HG02623 (cell line): Measurements from ENCODE around the gene ART4.

Source experiments
- ATAC-seq: cut with Tn5 transposase; IDR thresholded peaks from one replicate; pipeline ENCODE4 v1.9.1; 2021; ENCODE audit warnings: moderate library complexity; ENCODE audit not compliant: unreplicated experiment

The ART4 gene

DNA sequence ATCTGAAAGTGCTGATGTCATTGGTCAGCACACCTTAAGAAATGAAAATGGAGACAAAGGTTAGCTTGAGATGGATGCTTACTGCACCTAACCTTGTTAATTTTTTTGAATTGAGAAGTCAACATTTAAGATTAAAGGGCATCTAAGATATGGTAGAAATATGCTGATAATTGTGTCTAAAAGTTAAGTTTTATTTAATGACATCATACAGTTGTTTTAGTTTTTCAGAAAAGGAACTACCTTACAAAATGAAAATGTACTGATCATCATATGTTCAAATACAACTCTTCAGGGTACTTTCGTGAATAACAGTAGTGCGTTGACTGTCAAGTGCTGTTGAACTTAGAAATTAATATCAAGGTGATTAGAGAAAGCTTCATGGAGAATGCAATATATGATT, 31.8 kb downstream of the ART4 start:
- ATAC-seq: no peak

DNA sequence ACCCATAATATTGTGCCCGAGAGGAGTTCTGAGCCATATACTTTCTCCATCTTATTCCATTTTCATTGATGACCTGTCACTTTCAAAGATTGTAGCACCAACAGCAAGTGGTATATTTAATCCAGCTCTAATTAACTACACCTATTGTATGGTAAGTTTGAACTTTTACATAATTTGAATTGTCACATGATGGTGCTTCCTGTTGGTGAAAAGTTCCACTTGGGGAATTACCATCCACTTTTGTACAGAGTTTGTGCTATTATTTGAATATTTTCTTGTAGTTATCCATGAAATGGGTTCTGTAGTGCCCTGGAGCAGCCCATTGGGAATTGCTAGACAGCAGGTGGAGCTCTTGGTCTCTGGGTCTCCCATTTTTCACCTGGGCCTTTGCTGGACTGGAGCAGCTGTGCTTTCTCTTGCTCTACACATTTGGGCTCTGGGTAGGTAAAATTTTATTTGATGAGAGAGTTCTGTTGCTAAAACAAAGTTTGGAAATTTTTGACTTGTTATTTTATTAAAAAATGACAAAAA, 32.3 kb downstream of the ART4 start:
- no peak for ATAC-seq

DNA sequence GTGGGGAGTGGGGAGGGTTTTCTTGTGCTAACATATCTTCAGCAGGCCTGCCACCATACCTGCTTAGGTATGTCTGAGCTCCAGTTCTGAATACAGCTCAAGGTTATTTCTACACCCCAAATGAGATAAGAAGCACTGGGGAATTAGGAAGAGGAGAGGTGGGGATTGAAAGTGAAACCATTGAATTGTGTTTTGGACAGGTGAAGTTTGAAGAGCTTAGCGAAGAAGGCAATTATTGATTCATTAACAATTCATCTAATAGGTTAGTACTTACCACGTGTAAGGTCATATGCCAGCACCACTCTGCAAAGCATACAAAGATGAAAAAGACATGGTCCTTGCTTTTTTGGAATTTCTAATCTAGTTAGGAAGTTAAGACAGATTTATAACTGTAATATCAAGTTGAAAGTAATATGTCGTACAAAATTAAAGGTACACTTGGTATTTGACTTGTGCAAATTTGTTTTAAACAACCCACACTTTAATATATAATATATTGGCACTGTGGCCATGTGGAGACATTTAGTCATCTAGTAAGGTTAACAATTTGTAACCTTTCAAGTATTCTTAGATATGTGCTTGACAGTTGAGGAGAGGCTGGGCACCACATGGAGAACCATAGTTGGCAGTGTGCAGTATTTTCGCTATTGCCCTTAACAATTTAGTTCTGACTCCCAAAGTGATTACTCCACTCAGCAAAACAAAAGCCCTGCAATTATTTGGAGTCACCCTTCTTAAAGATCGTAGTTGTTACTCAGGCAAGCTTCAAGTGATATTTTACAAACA, 33.0 kb downstream of the ART4 start:
- ATAC-seq: no peak

DNA sequence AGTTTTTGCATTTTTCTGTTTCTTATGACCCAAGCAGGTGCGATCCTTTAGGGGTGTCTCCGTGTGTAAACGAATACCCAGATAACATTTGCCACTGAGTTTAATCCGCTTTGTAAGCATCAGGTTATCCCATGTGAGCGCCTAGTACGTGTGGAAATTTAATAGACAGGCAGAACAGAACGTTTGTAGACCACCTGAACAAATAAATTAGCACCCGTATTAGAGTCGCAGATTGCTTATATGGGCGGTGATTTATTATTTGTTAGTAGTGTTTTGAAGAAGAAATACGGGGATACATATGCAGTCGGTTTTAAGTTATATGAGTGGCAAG, 39.5 kb downstream of the ART4 start:
- ATAC-seq: peak; percentile 10

DNA sequence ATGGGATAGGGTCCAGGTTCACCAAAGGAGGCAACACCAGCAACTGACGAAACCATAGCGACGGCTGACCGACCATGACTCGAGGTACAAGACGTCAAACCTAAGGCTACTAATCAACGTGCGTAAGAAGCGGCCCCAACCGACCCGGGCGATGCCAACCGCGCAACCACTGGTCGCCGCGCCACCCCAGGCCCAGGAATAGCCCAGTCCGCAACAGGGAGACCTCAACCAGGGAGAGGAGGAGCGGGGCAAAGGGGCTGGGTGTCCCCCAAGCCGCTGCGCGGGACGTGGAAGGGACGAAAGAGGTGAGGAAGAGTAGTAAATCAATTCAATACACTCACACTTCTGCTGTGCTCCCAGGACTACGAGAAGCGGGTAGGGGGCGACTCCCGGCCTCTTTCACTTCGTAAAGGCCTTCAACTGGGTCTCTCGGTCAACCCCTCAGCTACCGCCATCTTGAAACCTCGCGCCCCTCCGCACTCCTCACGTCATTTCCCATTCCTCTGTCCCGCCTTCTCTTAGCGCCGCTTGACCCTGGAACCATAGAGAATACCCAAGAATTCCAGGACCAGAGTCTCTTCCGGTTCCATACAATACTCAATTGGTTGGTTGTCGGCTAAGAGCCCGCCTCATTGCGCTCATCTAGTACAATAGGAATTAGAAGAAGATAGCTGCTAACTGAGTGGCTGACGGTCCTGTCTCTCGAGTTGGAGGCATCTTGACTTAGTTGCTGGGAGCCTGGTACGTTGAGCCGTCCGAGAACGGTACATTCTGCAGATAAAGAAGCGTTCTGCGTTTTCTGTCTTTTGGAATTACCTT, 40.1 kb downstream of the ART4 start, which contains the start of the genes C12orf60 and WBP11:
C12orf60 (plus strand) TSS at position 660 of the 819 bp plus-strand sequence. CDS start 19,266 bp downstream, outside the sequence.
WBP11 (minus strand) TSS at position 468 of the 819 bp plus-strand sequence. CDS start 2,095 bp downstream, outside the sequence.
- ATAC-seq: peak; percentile 99

DNA sequence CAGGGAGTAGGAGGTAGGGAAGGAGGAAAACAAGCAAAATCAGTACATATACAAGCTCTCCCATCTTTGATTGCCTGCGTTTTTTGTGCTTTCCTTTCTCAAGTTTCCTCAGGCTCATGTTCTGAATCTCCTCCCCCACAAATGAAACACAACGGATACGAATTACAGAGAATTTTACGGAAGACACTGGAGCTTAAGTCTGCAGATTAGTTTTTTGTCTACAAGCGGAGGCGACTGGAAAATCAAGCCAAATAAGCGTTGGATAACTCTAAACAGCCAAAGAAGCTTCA, 40.7 kb downstream of the ART4 start:
- ATAC-seq: no peak

DNA sequence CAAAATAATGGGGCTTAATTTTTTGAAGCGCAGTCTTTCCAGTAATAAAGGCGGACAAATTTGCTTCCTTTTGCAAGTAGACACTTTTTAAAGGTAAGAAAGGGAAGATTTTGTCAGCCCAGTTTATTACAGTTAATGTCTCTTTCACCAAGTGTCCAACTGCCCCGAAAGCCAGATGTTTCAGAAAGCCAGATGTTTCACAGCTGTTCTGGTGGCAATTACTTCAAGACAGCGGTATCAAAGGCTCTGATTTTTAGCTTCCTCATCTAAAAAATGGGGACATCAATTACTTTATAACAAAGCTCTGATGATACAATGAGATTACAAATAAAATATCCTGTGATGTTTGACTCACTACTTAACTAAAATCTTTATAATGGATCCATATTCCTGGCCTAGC, 41.1 kb downstream of the ART4 start:
- no peak for ATAC-seq

DNA sequence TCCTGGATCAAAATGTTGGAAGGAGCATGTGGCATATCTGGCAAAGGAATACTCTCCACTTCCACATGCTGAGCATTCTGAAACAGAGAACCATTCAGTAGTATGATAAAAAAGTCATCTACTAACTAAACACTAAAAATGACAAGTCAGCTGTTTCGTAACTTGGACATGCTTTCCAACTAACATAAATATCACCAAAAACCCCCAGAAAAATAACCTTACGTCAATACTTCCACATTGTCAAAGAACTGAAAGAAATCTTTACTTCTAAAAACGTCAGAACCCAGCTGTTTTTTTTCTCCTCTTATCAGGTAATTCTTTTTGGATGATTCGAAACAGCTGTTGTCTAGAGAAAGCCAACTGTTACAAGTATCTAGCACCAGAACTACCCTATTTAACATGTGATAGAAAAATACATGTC, 48.3 kb downstream of the ART4 start:
- ATAC-seq: no peak

DNA sequence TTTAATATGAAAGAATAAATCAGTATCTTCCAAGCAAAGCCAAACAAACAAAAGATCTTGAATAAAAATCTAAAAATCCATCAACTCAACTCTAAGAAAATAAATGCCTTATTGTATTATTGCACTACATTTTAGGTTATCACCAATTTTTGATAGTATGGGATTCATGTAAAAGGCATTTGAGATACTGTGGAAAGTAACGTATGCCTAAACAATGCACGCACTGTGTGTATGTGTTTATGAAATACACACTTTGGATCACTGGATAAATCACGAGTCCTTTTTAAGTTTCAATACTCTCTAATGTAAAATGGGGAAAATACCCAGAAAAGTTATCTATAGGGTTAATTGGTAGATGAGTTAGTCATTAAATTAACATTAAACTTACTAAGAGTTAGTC, 57.8 kb downstream of the ART4 start:
- ATAC-seq: no peak

DNA sequence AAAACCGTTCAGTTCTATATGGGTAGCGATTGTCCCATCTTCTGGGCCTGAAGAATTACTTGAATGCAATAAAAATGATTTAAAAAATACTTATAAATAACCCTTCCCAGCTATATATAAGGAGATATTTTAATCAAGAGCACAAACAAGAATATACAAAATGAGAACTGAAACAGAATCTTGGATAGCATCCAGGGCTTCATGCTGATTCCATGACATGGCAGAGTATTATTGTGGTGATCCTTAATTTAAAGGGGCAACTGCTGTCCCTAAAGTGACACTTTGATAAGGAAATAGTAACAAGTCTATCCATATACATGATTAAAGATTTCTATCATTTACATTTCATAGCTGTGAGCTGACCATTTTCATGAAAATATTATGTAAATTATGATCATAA, 58.9 kb downstream of the ART4 start:
- no peak for ATAC-seq

DNA sequence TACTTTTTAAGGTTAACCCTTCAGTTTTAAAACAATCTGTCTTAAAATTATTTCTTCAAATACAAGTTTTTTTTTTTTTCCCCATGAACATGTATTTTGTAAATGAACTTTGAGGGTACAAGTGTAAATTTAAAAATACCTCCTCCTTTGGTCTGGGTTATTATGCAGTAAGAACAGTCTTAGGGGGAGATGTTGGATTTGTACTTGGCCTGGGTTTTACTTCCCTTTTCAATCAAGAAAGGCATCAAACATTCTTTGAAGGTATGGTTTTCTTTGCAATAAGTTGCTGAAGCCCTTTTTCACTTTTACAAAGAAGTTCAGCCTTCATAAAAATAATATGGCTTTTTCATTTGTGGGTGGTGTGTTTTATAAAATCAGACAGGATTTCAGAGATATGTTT, 60.6 kb downstream of the ART4 start:
- ATAC-seq: no peak

DNA sequence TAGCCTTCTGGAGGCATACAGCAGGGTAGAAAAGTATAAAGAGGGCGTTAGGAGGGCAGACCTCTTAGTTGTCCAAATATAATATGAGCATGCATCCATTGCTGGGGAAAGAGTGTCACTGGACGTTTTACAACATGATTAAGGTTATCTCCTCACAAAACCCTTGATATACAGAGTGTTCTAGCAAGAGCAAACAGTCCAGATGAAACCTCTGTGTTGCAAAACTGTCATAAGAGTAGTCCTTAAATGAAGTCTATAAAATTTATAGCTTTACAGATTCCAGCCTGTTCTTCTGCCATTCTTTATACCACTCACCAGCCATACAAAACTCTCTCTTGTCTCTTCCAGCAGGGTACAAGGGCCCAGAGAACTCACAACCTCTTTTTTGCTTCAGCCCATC, 61.8 kb downstream of the ART4 start:
- ATAC-seq: no peak

DNA sequence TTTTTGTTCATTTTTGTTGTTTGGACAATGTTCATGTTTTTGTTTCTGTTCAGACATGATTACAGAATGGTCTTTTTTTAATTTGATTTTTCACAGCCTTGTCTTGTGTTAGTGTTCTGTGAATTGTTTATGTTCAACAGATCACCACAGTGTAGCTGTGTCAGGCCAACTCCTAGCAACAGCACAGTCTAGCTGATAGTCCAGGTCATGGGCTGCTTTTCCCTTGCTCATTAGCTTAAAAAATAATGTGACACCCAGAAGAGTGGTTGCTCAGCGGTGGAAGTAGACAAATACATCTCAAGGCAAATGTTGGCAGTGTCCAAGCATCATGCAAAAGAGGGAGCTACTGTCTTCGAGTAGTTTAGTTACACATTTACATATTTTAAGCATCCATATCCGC, 62.5 kb downstream of the ART4 start:
- no peak for ATAC-seq

DNA sequence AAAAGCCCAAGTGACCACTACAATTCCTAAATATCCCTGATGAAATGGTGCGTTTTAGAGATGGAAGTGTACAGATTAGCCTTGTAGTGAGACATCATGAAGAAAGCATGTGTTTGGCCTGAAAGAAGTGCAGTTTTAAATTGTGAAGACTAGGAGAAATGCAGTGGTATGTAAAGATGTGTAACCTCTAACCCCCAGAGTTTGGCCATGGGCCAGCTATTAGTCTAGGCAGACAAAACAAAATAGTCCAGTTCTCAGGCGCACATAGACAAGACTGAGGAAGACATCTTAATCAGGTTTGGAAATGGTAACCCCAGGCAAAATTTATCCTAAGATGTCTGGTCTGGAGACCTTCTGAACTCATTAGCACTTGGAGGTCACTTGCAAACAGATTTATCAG, 63.5 kb downstream of the ART4 start:
- no peak for ATAC-seq

DNA sequence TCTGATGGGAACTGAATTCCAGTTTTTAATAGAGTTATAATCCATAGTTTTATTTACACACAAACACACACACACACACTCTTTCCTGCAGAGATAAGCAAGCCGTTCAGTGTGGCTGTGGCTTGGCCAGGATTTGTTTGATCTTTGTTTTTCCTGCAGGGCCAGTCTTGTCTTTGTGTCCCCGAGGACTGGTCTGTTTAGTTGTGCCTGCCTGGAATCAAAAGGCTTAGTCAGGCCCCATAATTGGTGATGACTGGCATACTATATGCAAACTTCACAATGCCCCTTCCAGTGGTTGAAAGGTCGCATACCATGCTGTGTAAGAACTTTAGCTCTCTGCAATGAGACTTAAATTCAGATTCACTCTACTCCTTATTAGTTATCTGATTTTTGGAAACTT, 66.1 kb downstream of the ART4 start:
- ATAC-seq: no peak

DNA sequence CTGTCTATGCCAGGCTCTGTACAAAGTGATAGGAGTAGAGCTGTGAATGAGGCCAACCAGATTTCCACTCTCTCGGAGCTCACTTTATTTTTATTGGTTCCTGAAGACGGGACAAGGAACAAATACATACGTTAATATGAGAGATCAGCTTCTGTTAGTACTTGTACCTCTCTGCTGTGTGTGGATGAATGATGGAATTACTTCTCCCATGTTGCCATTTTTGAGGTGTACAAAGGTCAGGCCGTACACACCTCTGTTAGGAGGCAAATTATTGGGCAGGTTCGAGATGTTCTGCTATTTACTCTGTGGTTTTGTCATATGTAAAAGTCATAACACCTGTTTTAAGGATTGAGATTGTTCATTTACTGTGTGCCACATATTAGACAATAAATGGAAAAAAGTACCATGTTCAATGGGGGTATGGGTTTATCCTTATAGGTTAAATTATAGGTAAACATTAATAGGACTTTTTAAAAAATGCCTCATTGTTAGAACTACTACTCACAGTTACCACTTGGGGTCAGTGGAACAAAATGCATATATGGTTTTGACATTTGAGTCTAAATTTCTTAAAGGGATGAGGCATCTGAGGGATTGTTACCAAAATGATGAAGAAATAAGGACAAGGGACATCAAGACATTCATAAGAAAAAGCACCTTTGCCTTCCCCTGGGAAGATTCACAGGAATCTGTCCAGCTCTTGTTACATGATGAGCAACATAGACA, 66.9 kb downstream of the ART4 start:
- no peak for ATAC-seq

DNA sequence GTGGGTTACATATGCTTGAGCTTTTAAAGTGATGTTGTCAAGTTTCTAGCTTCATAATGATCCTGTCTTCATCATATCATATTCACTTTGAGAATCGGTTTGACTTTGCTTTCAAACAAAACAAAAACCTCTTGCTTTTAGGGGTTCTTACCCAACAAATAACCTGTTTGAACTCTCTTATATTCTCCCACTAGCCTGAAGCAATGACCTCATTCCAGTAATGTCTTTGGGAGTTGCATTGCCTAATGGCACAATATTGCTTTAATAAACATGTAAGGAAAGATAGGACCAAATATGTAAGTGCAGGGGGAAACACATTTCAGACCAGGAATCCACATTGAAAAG, 67.7 kb downstream of the ART4 start:
- no peak for ATAC-seq
